ENCODE results near the gene SPHK1.

Gene SPHK1

DNA sequence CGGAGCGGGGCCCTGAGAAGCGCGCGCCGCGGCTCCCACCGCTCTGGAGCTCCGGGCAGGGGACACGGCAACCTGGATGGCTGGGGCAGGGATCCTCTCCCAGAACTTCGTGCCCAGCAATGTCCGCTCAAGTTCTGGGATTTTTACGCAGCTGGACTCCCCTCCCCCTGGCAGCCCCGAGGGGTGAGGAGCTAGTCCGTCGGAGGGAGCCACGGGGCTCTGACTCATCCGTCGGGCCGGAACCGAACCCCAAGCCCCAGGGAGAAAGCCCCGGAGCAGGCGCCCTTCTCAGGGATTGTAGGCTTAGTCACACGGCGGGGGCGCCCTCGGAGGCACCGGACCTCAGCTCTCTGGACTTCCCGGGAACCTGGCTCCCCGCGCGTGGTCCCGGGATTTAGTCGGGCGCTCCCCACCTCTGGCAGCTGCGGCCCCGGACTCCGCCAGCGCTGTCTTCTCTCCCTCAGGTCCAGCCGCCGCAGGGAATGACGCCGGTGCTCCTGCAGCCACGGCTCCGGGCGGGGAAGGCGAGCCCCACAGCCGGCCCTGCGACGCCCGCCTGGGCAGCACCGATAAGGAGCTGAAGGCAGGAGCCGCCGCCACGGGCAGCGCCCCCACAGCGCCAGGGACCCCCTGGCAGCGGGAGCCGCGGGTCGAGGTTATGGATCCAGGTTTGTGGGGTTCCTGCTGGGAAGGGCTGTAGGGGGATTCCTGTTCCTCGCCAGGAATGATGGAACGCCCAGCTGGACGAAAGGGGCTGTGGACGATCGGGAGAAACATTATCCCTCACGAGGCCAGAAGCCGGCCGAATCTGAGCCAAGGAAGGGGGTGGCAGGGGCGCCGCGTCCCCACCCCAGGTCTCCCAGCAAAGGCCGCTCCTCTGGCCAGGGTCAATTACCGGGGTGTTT is 830 bp downstream of the SPHK1 start:
- no peak for DNase-seq (ENCODE audit: low read depth, low spot score)

DNA sequence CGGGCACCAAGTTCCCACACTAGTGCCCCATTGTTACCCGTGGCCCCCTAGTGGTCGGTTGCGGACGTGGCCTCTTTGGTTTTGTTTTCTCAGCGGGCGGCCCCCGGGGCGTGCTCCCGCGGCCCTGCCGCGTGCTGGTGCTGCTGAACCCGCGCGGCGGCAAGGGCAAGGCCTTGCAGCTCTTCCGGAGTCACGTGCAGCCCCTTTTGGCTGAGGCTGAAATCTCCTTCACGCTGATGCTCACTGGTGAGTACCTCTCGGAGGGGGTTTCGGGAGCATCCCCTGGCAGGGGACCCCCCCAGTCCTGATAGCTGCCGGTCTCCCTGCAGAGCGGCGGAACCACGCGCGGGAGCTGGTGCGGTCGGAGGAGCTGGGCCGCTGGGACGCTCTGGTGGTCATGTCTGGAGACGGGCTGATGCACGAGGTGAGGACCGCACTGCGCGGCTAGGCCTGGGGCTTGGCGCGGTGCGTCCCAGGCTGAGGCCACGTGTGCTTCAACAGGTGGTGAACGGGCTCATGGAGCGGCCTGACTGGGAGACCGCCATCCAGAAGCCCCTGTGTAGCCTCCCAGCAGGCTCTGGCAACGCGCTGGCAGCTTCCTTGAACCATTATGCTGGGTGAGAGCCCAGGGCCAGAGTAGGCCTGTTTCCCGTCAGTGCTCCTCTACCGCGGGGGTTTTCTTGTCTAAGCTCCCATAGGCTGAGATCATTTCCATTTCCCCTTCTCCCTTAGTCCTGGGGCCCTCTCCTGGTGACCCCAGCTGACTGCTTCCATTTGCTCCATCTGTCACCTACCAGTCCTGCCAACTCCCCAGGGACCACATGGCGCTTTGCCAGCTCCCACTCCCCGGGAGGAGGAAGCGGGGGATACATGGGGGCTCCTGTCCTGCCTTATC is 1.7 kb downstream of the SPHK1 start:
- DNase-seq (ENCODE audit: low read depth, low spot score), result no peak

DNA sequence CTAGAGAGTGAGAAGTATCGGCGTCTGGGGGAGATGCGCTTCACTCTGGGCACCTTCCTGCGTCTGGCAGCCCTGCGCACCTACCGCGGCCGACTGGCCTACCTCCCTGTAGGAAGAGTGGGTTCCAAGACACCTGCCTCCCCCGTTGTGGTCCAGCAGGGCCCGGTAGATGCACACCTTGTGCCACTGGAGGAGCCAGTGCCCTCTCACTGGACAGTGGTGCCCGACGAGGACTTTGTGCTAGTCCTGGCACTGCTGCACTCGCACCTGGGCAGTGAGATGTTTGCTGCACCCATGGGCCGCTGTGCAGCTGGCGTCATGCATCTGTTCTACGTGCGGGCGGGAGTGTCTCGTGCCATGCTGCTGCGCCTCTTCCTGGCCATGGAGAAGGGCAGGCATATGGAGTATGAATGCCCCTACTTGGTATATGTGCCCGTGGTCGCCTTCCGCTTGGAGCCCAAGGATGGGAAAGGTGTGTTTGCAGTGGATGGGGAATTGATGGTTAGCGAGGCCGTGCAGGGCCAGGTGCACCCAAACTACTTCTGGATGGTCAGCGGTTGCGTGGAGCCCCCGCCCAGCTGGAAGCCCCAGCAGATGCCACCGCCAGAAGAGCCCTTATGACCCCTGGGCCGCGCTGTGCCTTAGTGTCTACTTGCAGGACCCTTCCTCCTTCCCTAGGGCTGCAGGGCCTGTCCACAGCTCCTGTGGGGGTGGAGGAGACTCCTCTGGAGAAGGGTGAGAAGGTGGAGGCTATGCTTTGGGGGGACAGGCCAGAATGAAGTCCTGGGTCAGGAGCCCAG is 2.8 kb downstream of the SPHK1 start:
- DNase-seq (ENCODE audit: low read depth, low spot score), result no peak

DNA sequence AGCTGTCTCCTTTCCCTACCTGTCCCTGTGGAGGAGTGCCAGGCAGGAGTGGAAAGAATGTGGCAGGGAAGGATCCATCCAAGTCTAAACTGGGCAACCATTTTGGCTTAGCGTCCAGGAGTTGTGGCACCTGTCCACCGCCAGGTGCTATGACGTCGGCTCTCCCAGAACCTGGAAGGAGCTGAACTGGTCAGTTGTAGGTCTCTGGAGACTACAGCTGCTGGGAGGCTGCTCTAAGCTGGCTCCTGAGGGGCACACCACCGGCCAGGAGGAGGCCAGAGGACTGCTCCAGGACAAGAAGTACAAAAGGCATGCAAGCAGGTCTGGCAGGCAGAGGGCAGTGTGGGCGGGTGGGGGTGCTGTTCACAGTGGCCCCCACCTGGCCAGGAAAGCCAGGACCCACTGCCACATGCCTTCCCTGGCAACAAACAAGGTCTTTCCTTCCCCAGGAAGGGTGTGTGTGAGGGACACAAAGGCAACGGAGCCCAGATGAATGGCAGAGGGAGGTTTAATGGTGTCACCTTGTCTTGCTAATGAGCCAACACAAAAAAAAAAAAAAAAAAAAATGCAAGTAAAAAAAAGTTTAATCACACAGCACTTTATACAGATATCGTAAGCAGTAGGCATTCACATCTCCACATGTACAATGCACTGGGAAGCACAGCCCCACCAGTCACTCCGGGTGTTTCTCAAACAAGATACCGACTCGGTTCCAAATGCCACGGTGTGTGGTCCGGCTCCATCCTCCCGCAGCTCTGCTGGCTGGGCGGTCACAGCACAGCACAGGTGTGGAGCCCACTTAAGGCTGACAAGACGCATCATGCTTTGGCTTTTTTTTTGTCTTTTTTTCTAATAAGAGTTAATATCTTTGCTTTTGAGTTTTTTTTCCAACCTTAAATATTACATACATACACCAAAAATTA is 4.8 kb downstream of the SPHK1 start:
- DNase-seq (ENCODE audit: low read depth, low spot score), result no peak

DNA sequence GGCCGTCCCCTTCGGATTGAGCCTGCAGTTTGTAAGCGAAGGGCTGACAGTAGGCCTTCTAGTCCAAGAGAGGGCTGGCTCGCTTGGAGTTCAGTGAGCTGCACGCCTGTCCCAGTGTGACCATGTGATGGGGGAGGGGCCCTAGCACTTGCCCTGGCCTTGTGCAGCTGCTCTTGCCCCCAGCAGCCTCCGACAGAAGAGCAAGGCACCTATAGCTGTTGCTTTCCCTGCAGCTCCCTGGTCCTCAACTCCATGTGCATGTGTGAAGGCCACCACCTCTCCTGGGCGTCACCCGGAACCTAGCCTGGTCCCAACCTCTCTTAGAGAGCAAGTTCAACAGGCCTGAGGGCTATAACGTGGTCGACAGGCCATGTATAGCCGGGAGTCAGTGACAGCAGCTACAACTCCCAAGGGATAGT is 5.6 kb downstream of the SPHK1 start:
- no peak for DNase-seq (ENCODE audit: low read depth, low spot score)

DNA sequence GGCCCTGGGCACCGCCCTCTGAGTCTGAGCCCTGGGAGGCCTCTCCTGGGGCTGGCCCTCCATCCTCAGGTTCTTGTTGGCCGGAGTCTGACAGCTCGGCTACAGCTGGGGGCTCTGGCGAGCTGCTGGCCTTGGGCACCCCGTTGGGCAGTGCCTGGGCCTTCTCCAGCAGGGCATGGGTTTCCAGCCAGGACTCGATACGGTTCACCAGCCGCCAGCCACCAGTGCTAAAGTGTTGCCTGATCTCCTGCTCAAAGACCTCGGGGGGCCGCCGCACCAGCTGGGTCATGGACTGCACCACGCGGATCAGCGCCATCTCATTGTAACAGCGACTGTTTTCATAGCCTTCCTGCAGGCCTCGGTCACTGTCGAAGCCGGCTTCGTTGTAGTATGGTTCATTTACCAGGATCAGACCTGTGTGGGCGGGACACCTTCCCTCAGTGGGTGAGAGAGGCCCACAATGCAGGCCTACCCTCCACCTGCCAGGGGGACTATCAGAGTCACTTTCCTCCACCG is 6.8 kb downstream of the SPHK1 start:
- no peak for DNase-seq (ENCODE audit: low read depth, low spot score)

DNA sequence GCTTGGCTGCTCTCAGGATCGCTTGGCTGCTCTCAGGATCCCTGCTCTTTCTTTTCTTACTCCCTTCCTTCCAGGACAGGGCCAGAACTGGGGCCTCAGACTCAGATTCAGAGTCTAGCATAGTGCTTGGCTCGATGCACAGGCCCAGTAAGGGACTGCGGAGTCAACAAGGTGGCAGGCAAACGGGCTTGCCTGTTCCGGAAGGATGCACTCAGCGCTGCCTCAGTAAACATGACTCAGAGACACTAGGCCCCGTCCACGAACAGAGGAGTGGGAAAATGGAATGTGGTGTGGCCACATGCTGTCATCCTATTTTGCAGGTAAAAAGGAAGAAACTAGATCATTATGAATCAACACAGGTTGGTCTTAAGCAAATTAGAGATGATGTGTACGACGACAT is 9.8 kb downstream of the SPHK1 start:
- DNase-seq (ENCODE audit: low read depth, low spot score), result no peak

DNA sequence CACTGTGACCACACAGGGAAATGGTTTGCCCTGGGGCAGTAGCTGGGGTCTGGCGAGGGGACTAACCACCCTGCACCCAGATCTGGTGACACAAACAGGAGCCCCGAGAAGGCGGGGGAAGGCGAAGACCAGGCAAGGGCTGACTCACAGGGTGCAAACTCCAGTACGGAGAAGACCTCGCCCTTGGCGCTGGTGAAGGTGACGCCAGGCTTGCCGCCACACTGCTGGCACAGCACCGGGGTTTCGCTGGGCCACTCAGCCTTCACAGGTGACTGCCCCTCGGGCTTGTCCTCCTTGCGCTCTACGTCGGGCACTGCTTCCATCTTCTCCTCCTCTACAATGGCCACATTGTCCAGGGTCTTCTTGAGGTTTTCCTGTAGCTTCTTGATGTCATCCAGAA is 11.6 kb downstream of the SPHK1 start:
- DNase-seq (ENCODE audit: low read depth, low spot score), result no peak

DNA sequence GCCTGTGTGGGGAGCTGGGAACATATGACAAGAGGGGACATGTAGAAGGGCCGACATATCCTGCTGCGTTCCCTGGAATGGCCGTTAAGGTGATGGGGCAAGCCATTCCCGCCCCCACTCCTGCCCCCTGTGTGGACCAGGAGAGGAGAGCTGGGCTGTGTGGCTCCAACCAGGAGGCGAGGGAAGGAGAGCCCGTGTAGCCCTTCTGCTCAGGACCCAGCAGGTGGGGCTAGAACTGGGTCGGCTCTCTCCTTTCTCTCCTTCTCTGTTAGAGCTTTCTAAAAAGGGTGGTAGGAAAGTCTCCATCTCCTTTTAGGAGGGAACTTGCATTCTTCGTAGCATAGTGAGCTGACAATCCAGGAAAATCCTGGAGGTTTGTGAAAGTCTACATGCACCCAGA is 12.8 kb downstream of the SPHK1 start:
- no peak for DNase-seq (ENCODE audit: low read depth, low spot score)

DNA sequence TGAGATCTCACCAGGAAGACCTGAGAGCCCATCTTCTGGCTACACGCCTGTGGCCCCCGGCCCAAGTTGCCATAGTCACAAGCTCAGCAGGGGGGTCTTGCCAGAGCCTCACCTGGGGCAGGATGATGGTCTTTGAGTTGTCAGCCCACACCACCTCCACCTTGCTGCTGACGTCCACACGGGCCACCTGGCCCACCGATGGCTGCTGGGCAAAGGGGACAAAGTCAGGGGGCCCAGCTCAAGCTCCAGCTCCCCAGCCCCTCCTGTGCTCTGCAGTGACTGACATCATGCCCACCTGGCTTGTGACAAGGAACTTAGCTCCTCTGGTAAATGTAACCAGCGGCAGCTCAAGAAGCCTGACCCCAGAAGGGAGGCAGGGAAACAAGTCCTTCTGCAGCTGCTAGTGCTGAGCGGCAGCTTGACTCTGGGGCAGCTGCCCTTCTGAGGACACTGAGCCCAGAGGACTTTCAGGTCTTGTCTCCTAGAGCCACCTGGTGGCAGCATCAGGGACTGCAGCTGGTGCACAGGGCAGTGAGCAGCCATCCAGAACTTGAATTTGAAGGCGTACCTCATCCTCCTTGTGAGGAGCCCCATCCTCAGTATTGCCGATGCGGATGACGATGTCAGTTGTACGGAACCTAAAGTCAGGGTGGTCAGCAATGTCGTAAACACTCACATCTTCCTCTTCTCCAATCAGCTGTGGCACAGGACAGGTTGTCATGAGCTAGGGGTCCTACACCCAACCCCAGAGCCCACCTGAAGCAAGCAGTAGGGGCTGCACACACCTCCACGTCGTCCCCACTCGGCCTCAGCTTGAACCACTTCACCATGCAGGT is 13.5 kb downstream of the SPHK1 start:
- peak; percentile 79 for DNase-seq (ENCODE audit: low read depth, low spot score)

DNA sequence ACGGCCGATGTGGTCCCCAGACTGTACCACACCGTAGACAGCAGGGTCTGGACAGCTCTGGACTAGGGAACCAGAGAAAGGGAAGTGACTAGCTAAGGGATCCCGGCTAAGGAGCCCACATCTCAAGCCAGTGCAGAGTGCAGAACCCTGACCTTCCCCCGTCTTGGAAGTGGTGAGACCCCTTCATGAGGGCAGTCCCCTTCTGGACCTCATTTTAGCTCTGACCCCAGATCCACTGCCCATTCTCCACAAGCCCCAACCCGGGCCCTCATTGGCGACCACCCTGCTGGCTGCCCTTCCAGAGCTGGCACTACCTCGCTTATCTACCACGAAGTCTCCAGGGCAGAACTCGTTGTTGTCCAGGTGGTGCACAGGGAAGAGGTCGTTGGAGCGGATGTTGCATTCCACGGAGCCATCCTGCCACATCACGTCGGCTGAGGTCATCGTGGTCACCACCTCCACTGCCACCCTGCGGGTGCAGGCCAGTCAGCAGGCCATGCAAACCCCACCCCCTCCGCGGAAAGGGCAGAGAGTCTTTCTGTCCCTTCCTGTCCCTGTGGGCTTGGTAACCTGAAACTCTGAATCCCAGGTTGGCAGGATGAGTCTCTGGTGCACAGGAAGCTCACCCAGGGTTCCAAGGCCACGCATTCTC is 14.2 kb downstream of the SPHK1 start:
- no peak for DNase-seq (ENCODE audit: low read depth, low spot score)

DNA sequence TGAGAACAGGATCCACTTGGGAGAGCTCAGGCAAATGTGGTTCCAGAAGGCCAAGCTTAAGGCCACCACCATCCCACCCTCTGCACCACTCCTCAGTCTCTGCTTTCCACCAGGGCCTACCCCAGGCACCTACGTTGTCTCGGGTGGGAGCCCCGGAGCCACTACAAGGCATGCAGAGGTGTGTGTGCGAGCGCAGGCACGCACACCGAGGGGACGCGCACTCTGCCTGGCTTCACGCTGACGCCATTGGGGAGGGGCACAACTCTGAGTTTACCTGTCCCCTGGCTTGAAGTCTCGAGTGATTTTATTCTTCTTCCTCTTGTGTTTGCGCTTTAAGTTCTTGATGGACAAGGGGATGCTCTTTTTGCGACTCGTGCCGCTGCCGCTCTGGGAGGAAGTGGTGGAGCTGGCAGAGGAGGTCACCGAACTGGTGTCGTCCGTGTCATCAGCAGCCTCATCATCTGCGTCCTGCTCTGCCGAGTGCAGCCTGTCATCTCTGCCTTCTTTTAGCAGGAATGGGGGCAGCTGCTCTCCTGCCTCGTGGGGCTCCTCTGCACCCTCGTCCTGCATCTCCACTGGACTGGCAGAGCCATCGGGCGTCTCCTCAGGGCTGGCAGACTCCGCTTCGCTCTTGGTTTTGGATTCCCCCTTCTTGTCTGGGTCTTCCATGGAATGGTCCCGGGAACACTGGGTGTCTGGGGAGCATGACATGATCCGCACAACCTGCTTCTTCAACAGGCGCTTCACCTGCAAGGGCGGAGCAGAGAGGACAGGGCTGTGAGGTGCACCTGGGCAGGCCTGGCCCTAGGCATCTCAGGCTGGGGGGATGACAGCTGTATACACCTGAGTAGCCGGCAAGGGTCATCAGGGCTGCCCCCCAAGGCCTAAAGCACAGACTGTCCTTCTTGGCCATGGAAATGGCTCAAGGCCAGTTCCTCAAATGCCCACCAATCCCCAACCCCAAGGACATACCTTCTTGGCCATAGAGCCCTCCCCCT is 15.1 kb downstream of the SPHK1 start:
- no peak for DNase-seq (ENCODE audit: low read depth, low spot score)

DNA sequence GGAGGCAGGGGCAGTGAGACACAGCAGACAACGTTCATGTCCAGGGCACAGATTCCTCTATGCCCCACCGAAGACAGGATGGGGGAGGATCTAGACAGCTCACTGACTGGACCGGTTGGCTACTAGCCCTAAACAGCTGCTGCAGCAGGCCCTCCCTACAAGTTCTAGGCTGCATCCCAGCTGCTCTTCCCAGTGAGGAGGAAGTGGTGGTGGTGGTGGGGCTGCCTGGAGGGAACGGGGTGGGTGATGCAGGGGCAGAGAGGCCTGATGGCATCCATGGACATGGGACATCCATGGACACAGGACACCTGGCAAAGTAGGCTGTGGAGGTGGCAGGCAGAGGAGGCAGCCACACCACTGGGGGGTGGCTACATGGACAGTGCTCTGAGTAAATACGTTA is 18.3 kb downstream of the SPHK1 start:
- DNase-seq (ENCODE audit: low read depth, low spot score), result no peak

DNA sequence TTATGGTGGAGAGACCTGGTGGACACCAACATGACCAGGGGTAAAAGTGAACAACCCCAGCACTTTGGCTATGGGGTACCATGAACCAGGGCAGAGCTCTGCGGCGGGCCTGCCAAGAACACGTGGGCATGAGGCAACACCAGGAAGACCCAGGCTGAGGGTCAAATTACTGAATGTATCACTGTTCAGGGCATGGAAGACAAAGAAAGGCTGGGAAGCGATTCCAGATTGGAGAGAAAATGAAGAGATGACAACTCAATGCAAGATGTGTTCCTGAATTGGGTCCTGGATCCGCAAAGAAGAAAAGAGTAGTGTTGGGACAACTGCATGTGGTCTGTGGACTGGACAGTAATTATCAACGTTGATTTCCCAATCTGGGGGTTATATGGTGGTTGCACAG is 19.8 kb downstream of the SPHK1 start:
- DNase-seq (ENCODE audit: low read depth, low spot score), result no peak

DNA sequence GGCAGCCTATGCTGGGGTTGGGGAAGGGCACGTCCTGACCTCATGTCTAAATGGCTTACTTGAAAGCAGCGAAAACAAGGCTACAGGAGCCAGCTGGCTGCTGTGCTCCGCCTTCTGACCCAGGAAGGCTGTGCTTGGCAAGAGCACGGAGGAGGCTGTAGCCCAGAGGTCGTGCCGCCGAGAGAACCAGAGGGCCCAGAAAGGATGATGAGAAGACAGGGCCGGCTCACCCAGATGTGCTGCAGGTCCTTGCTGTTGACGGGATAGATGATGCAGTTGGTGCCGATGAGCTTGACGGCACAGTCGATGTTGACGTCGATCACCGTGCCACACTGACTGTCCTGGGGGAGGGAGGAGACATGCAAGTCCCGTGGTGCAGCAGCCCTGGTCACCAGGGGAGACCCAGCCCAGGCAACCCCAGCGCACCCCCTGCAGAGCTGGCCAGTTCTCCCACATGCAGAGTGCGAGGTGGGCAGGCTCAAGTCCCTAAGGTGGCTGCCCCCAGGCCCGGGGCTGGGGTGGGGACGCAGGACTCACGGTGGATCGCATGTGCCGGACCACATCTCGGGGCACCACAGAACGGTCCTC is 20.7 kb downstream of the SPHK1 start:
- no peak for DNase-seq (ENCODE audit: low read depth, low spot score)

DNA sequence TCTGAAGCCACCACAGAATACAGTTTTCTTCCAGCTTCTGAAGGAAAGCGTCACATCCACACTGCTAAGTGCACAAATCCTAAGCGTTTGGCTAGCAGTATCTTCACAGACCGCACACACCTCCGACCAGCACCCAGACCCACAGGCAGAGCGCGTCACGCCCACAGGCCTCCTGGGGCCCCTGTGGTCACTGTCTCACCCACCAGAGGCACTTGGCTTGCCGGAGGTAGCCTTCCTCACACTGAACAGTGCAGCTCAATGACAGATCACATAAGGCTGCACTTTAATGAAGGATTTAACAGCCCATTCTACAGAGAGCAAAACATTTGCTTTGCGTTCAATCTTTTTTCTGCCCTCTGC is 21.2 kb downstream of the SPHK1 start:
- DNase-seq (ENCODE audit: low read depth, low spot score), result no peak

DNA sequence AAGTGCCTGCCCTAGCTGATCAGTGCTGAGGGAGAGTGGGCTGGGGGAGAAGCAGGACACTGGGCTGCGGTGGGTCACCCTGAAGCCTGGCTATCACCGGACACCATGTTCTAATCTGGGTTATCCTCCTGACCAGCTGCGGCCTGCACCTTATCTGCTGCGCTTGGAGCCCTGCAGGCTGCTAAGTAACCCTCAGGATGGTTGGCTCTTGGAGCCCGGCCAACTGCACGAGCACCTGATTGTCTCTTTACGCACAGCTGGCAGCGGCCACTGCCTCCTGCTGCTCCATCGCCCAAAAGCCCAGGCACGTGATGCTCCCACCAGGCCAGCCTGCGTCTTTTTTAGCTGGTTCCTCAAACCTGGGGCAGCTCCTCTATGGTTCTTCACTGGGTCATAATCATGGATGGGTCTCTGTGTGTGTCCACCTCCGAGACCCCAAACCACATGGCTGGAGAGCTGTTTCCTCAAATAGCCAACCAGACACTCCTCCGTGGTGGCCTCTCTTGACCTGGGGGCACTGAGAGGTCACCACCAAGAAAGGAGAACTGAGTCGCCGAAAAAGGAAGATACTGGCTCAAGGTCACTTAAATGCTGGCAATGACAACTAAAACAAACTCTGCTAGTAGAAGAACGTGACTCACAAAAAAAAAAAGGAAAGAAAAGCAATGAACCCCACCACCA is 21.7 kb downstream of the SPHK1 start:
- DNase-seq (ENCODE audit: low read depth, low spot score), result no peak

All from smooth muscle cell of the brain vasculature (primary cell).